DOHH2 (cell line): Measurements from ENCODE around the gene NMBR.

ENCODE experiments used
- CTCF ChIP-seq: fragments of 200-600 bp; sonication (generic); IDR thresholded peaks from one replicate; pipeline ENCODE4 v1.5.1; 2014; ENCODE audit warnings: antibody characterized with exemption, mild to moderate bottlenecking, low read depth, low read length; ENCODE audit not compliant: poor library complexity, severe bottlenecking
- EZH2phosphoT487 ChIP-seq: fragments of 200-600 bp; sonication (generic); IDR thresholded peaks from 2 replicates; pipeline ENCODE4 v1.6.1; 2017; ENCODE audit warnings: borderline replicate concordance, mild to moderate bottlenecking, antibody characterized with exemption, low read length, moderate library complexity, mixed read lengths

DNA sequence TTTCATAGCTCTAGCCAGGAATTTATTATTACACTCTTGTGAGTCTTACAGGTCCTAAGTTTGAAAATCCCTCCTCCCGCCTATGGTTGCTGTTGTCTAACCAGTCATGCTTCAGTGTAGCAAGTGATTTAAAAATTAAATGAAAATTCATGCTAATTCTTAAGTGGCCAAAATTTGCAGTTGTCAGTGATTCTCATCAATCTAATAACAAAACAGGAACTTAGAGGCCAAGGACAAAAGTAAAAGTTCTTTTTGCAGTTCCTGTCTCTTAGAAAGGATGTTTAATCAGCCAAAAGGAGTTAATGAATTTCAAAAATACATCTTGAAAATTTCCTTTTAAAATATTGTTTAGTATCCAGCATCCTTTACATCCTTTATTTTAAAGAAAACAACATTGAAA is 36.4 kb upstream of the NMBR start:
- TF ChIP-seq CTCF (no peak), EZH2phosphoT487 (no peak)
